DMS 273 (cell line): ENCODE data around the gene TCEA3.
"Not testable (repeated sequence)": the region's sequence is repeated elsewhere in the genome, so short reads cannot be mapped to it uniquely, and the experiment has no call there.

Source experiments
- DNase-seq: peaks from one replicate; lab custom pipeline; 2025; ENCODE audit not compliant: unreplicated experiment; lab: John Stamatoyannopoulos, UW

Gene TCEA3

DNA sequence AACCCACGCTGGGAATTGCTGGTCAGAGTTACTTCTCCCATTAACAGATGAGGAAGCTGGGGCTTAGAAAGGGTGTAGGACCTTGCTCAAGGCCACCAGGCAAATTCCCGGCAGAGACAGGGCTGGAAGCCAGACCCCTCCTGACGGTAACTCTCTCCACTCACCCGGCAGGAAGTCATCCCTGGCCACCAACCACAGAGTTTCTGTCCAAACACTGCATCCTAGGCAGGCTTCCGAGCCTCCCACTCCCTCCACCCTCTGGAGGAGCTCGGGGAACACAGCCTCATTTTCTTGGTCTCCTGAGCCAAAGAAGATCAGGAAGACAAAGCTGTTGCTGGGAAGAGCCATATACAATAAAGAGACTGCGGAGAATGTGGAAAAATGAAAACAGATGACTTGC, 29.9 kb downstream of the TCEA3 start:
- DNase-seq = no peak

DNA sequence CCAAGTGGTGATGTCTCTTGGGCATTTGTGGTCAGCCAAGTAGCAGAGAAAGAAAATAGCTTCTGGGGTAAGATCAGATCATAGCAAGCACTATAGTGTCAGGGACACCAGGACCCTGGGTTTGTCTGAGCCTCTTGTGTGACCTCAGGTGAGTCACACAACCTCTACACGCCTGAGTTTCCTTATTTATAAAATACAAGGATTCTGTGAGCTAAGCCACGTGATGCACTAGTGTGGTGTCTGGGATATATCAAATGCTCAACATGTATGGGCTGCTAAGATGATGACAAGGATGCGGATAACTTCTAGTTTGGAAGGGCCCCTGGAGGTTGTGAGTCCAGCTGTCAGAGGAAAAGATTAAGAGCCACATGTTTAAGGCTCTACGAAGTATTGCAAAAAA, 30.4 kb downstream of the TCEA3 start:
- DNase-seq = no peak

DNA sequence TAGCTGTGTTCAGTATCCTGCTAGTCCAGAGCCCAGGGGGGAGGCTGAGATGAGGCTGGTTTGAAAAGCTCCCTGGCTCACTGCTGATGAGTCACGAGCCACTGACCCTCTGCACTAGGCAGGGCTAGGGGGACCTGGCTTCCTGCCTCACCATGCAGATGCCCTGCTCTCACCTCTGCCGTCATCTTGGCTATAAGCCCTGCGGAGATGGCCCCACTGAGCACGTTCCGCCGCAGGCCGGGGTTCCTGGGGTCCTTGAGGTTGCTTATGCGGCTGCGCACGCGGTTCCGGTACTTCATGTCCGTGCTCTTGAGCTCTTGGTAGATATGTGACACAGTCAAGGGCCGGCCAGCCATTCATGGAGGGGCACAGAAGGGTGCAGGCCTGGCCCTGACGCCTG, 30.8 kb downstream of the TCEA3 start:
- no peak for DNase-seq

DNA sequence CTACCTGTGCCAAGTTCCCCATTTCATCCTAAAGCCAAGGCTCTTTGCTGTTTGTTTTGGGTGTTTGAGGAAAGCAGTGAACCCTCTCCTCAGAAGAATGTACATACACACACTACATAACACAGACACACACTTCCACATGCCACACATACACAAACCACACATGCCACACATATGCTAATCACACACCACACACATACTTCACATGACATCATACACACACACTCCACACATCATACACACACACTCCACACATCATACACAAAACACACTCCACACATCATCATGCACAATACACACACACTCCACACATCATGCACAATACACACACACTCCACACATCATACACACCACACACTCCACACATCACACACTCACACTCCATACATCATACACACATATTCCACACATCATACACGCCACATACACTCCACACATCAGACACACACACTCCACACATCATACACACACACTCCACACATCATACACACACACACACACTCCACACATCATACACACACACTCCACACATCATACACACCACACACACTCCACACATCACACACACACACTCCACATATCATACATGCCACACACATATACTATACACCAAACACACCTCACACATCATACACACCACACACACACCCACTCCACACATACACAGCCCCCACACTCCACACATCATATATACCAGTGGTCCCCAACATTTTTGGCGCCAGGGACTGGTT, 32.3 kb downstream of the TCEA3 start:
- no peak for DNase-seq

DNA sequence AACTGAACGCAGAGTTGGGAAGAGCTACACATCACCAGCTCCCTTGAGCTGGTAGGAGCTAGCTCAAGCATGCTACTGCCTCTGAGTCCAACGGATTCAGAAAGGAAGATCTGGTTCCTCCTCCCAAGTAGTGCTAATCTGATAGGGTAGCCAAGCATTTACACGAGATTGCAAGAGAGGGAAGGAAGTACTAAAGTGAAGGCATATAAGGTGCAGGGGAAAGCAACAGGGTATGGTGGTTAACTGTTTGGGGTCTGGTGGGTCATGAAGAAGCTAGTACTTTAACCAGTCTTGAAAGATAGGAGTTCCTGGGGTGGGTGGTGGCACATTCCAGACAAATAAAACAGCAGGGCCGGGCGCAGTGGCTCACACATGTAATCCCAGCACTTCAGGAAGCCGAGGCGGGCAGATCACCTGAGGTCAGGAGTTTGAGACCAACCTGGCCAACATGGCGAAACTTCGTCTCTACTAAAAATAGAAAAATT, 34.7 kb downstream of the TCEA3 start:
- no peak for DNase-seq

DNA sequence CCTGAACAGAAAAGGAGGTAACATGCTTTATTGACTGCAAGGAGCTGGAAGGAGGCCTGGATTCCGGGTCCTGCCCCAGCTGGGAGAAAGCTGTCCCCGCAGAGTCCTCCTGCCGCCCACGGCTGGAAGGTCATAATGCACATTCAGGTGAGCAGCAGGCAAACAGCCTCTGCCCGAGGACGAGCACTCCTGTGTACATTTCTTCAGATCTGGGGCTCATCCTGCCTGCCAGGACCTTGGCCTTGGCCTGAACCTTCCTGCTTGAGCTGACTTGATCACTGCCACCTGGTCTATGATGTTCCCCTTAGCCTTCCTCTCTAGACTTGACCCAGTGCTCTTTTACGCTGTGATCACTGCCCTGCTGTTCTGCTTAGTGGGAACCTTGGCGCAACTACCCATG, 37.1 kb downstream of the TCEA3 start:
- DNase-seq = no peak

DNA sequence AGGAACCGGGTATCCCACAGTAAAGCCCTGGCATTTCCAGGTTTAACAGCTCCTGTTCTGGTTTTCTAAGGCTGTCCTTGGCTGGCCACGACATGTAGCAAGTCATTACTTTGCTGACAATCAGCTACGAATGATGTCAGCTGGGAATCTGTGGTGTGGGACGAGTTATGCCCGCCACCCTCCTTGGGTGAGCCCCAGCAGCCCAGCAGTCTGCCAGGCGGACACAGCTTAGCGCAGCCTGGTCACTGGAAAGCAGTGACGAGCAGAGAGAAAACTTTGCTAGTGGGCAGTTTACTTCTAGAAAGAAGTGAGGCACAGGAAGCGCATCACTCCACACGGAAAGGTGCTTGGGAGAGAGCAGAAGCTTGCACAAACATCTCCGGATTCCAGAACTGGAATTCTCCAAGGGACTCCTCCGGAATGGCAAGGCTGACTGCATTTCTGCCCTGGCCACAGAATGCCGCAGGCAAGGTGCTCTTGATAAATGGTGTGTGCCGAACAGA, 39.4 kb downstream of the TCEA3 start:
- DNase-seq = no peak

DNA sequence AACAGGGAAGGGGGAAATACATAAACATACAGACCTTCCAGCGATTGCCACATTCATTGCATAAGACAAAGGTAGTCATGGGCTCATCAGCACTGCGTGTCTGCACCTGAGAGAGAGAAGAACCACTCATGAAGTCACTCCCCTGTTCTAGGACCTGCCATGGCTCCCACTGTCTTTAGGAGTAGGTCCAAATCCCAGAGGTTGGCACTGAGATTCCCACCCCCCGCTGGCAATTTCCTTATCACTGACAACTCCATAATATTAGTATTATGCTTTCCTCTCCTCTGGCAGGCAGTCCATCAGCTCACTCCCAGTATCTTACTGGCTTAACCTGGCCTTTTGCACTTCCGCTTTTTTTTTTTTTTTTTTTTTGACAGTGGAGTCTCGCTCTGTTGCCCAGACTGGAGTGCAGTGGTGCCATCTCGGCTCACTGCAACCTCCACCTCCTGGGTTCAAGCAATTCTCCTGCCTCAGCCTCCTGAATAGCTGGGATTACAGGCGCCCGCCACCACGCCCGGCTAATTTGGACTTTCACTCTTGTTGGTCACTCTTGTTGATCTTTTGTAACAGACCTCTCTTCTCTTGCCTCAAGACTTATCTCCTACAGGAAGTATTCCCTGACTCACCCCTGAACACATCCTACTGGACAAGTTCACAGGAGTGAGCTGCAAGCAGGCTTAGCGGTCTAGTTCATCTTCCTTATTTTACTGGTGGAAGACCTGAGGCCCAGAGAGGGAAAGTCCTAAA, 40.1 kb downstream of the TCEA3 start:
- no peak for DNase-seq

DNA sequence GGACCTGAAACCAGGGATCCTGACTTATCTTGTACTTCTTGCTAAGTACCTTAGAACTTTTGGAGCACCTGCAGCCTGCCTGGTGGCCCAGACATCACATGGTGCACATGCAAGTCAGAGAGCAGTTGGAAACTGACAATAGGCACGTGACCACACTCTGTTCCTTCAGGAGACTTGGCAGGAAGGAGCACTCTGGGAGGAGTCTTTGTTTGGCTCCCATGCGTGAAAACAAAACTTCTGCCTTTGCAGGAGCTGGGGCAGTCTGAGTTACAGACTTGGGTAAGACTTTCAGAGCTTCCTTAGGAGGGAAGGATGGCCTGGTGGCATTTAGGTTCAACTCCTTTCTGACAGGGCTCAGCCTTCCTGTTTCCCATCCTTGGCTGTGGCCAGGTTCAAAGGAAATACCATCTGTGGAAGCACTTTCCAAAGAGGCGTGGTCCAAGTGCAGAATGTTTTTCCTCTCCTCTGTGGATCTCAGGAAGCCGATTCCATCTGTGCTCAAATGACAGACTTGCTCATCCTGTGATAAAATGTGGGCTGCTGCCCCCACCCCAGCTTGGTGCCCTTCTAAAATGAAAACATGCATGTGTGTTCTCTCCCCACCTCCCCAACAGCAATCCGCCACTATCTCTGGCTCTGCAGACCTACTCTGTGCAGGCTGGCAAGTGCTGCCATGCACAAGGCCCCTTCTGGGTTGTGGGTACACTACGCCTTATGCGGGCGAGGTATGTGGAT, 40.8 kb downstream of the TCEA3 start:
- DNase-seq = no peak

DNA sequence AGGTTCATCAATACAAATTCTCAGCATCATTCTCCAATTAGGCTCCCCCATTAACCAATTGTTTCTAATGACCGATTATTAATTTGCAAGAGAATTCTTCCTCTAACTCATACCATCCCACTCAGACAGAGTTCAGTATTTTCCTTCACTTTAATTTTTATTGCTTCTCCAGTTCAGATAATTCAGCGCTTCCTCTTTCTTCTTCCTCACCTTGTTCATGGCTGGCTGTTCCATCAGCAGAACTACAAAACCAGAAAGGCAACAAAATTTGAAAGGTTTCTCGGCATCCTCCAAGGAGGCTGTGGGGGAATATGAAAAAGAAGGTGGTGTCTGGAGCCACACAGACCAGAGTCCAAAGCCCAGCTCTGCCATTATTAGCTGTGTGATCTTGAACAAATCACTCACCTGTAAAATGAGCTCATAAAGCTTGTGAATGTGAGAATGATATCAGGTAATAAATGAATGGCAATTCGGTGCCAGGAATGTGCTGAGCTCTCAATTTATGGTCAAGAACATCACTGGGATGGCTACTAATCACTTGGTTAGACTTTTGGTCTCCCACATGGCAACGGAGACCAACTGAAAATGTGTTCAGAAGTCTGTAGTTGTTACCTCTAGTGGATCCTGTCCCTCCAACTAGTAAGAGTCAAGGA, 43.2 kb downstream of the TCEA3 start:
- DNase-seq = no peak

DNA sequence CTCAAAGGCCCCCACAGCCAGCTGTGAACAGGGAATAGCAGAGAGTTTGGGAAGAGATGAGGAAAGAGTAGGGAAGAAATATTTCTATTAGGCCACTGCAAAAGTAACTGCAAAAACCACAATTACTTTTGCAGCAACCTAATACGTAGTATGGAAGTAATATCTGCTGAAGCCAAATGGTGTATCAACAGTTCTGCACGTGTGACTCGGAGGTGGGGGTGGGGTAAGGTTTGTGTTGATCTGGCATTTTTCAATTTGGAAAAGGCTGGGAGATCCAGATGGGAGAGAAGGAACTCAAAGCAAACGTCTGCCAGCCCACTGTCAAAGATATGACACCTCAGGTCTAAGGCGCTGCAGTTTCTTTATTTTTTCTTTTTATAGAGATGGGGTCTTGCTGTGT, 43.8 kb downstream of the TCEA3 start:
- no peak for DNase-seq

DNA sequence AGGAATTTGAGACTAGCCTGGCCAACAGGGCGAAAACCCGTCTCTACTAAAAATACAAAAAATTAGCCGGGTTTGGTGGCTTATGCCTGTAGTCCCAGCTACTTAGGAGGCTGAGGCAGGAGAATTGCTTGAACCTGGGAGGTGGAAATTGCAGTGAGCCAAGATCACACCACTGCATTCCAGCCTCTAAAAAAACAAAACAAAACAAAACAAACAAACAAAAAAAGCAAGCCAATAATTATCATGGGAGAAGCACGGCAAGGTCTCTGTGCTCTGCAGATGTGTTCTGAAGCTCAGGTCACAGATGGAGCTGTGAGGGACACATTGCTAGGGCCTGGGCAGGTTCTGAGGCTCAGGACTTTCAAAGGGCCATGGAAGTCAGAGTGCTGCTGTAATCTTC, 44.3 kb downstream of the TCEA3 start:
- not testable (repeated sequence) for DNase-seq

DNA sequence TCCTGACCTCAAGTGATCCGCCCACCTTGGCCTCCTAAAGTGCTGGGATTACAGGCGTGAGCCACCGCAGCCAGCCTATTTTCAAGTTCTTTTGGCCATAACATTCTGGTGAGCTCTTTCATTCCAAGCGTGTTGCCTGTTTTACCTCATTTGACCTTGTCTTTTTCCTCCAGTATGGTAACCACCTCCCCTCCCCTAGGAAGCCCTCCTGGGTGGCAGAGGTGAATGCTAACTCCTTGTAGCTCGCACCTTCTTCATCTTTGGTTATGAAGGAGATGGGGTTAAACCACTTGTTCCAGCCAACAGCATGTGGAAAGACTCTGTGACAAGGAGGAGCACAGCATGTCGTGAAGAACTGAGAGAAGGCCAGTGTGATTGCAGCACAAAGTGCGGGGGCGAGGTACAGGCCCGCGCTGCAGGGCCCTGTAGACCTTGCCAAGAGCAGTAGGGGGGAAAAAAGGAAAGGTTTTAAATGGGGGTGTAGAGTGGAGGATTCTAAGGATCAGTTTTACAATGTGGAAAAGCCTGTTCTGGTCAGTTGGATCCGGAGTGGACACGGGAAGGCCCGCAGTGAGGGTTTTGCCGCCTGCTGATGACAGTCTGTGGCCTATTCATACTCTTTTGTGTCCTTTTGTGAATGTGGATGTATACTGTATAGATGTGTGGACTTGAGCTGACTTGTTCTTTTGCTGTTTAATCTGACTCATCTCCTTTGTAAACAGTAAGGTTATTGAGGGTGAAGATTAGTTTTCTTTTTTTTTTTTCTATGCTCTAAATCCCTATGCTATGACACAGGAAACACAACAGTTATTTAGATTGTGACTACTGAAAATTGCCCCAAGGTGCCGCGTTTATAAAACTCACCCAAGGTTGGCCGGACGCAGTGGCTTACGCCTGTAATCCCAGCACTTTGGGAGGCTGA, 47.4 kb downstream of the TCEA3 start:
- DNase-seq = peak; percentile 53

DNA sequence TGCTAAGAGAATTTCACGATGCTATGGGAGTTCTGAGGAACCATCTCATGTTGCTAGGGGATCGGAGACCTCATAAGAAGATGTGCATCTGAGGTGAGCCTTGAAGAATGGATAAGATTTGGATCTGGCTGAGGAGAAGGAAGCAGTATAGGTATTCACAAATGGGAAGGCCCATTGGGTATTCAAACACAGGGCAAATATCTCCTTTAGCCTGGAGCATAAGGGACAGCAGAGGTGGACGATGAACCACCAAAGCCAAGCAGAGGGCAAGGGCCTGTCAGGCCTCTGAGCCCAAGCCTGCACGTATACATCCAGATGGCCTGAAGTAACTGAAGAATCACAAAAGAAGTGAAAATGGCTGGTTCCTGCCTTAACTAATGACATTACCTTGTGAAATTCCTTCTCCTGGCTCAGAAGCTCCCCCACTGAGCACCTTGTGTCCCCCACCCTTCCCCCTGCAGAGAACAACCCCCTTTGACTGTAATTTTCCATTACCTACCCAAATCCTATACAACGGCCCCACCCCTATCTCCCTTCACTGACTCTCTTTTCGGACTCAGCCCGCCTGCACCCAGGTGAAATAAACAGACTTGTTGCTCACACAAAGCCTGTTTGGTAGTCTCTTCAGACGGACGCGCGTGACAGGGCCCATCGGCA, 50.3 kb downstream of the TCEA3 start:
- not testable (repeated sequence) for DNase-seq

DNA sequence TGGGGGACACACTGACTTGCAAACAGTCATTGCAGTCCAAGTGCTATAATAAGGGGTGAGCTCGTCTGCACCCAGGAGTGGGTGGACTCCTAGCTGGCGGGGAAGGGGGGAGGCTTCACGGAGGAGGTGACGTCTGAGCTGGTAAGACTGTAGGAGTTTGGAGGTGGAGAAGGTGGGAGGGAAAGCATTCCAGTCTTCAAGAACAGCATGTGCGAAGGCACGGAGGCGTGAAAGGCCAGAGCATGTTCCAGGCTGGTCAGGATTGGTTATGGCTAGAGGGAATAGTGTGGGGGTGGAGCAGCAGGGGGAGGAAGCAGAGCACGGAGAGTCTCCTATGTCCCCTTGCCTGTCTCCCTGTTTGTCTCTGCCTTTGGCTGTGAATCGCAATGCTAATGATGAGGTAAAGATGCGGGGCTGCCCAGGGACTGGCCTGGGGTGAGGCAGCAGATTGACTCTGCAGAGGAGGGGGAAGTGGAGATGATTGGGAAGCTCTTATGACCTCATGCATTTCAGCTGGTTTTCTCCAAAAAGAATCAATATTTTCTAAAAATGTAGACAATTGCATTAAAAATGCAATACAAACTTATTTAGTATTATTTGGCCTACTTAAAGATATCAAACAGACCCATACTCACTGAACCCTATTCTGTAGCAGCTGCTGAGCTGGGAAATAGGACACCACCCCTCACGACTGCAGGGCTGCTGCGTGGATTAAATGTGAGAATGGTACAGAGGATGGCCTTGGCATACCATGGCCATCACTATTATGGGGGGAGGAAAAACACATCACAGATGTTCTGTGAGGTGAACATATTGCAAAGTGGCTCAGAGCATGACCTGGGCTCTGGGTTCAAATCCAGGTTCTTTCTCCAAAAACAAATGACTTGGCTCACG, 52.3 kb downstream of the TCEA3 start:
- DNase-seq = peak; percentile 71

DNA sequence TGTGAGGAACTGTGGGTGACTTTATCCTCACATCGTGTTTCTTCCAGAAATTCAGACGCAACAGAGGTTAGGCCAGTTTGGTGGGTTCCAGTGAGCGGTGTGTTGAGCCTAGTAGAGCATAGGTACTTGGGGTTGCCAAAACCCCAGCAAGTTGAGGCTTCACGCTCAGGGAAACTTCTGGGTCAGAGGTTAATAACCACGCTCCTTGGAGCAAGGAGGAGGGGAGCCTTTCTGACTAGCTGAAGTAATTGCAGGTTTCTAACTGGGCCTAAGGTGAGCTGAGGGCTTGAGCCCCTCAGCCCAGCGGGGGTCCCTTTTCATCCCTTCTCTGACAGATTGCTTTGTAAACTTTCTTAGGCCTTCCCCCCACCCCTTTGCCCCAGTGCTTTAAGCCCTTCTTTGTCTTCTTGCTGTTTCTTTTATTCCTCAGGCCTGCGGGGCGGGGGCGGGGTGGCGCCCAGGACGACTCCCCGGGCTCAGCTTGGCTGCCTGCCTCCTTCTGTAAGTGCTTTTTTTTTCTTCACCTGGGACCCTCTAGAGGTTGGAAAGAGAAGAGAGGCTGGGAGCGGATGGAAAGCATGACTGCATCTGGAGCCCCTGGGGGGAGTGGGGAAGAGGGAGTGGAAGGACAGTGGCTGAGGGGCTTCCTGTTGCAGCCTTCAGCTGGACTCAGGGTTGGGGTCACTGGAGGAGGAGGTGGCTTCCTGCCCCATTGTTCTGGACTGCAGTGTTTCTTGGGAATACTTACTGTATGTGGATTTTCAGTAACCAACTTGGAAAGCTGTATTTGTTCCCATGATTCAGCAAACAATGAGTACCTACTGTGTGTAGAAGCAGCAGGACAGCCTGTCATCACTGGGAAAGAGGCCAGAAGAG, 53.6 kb downstream of the TCEA3 start:
- peak; percentile 70 for DNase-seq

DNA sequence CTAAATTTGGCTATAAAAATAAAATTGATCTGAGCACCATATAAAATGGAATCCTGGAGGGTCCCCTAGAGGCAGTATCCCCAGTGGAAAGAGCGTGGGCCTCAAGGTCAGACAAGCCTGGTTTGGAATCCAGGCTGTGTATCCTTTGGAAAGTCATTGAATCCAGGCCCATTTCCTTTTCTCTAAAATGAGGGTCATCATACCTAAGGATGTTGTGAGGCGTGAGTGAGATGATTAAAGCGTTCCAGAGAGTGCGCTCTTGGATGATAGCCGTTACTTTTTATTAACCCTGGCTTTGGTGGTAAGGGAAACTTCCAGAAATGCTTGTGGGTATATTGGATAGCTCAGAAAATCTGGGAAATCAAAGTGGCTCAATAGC, 54.2 kb downstream of the TCEA3 start:
- DNase-seq = no peak
